Cardiac fibroblast (primary cell): ENCODE data around the gene RNF150.

Experiments used
- DNase-seq, 2 donors: peaks; one replicate each; pipeline versions ENCODE4 v3.0.0 to v3.0.0-alpha.2; 2010; ENCODE audit warnings: low read depth in 2 of 2
- H3K4me3 ChIP-seq, 2 donors: replicated peaks in 1 of 2; 1 replicate in 1 of 2; 2 replicates in 1 of 2; pipeline ENCODE4 v1.5.1; 2011; ENCODE audit warnings: low read depth in 2 of 2, low read length in 2 of 2, mild to moderate bottlenecking in 2 of 2, moderate library complexity in 1 of 2
- CTCF ChIP-seq: IDR thresholded peaks from one replicate; pipeline ENCODE4 v1.5.1; 2011; ENCODE audit warnings: low read depth, mild to moderate bottlenecking, low read length, inconsistent platforms

Gene RNF150

GRCh38 chr4:140856621-140857062 lies 276.6 kb downstream of the RNF150 start:
- TF ChIP-seq CTCF, result no peak
- H3K4me3 ChIP-seq, result no peak overlapping the region
- DNase-seq, result peak; percentile 71 to 72

GRCh38 chr4:140854168-140854567 lies 279.1 kb downstream of the RNF150 start:
- no peak for TF ChIP-seq CTCF
- H3K4me3 ChIP-seq, result no peak overlapping the region
- peak in 1 of 2 donors; percentile 10 for DNase-seq

- no peak overlapping the region for H3K4me3 ChIP-seq
- TF ChIP-seq CTCF, result no peak
- no peak for DNase-seq
Measured at GRCh38 chr4:140851804-140852203, 281.5 kb downstream of the RNF150 start.

GRCh38 chr4:140851032-140851636 lies 282.1 kb downstream of the RNF150 start:
- H3K4me3 ChIP-seq, result no peak overlapping the region
- DNase-seq, result peak; percentile 77 to 78

GRCh38 chr4:140849526-140849925 lies 283.7 kb downstream of the RNF150 start:
- TF ChIP-seq CTCF, result no peak
- no peak for DNase-seq

More at GRCh38 chr4:140851032-140851636, 282.1 kb downstream of the RNF150 start:
- TF ChIP-seq CTCF, result peak; percentile 65

GRCh38 chr4:140846736-140847135 lies 286.5 kb downstream of the RNF150 start:
- no peak for TF ChIP-seq CTCF
- no peak for DNase-seq

More at GRCh38 chr4:140849526-140849925, 283.7 kb downstream of the RNF150 start:
- no peak overlapping the region for H3K4me3 ChIP-seq

GRCh38 chr4:140844061-140844460 lies 289.2 kb downstream of the RNF150 start:
- H3K4me3 ChIP-seq, result no peak overlapping the region
- no peak for DNase-seq
- no peak for TF ChIP-seq CTCF

More at GRCh38 chr4:140846736-140847135, 286.5 kb downstream of the RNF150 start:
- H3K4me3 ChIP-seq, result no peak overlapping the region
